Stimulated activated CD4-positive, alpha-beta T cell treated with anti-CD3 and anti-CD28 coated beads, Interleukin-4, amount 100 ng/mL, for 4 hours (primary cell): Measurements from ENCODE around the gene CD300LG.
"Not testable (repeated sequence)": the region's sequence is repeated elsewhere in the genome, so short reads cannot be mapped to it uniquely, and the experiment has no call there.

Experiments used
- DNase-seq, 2 experiments: peaks; one replicate each; pipeline ENCODE4 v3.0.0-alpha.2; 2020

Gene CD300LG

GRCh38 chr17:43826206-43826605, 20.8 kb upstream of the CD300LG start:
- no peak for DNase-seq

- no peak for DNase-seq
Measured at GRCh38 chr17:43827596-43827995, 19.4 kb upstream of the CD300LG start.

- DNase-seq: no peak
Measured at GRCh38 chr17:43829738-43830137, 17.2 kb upstream of the CD300LG start.

GRCh38 chr17:43830510-43831140, 16.4 kb upstream of the CD300LG start:
- DNase-seq: no peak

GRCh38 chr17:43831633-43832032, 15.3 kb upstream of the CD300LG start:
- no peak for DNase-seq

GRCh38 chr17:43832168-43832975, 14.6 kb upstream of the CD300LG start:
- DNase-seq: peak in 1 of 2 experiments; percentile 10

- DNase-seq: peak; percentile 52 to 58
Measured at GRCh38 chr17:43832976-43833829, 13.8 kb upstream of the CD300LG start, which contains the start of gene MPP3. Gene MPP3, minus strand, starts transcription at chr17:43833146. Its CDS starts 1,240 bp downstream, at chr17:43831906.

- DNase-seq: no peak
Measured at GRCh38 chr17:43834106-43834505, 12.9 kb upstream of the CD300LG start.

GRCh38 chr17:43839670-43840108, 7.3 kb upstream of the CD300LG start:
- no peak for DNase-seq

- no peak for DNase-seq
Measured at GRCh38 chr17:43840814-43841213, 6.2 kb upstream of the CD300LG start.

- no peak for DNase-seq
Measured at GRCh38 chr17:43841282-43841681, 5.7 kb upstream of the CD300LG start.

- DNase-seq: not testable (repeated sequence)
Measured at GRCh38 chr17:43842091-43842974, 4.6 kb upstream of the CD300LG start.

- DNase-seq: no peak
Measured at GRCh38 chr17:43842975-43843325, 4.0 kb upstream of the CD300LG start.

- no peak for DNase-seq
Measured at GRCh38 chr17:43844241-43844640, 2.7 kb upstream of the CD300LG start.

- DNase-seq: no peak
Measured at GRCh38 chr17:43845766-43846165, 1.2 kb upstream of the CD300LG start.

- peak; percentile 60 to 79 for DNase-seq
Measured at GRCh38 chr17:43846221-43846712, 709 bp upstream of the CD300LG start.

- DNase-seq: no peak
Measured at GRCh38 chr17:43848601-43849000, 1.6 kb downstream of the CD300LG start.

GRCh38 chr17:43849116-43849515, 2.1 kb downstream of the CD300LG start:
- no peak for DNase-seq

- DNase-seq: no peak
Measured at GRCh38 chr17:43852571-43852970, 5.6 kb downstream of the CD300LG start.

GRCh38 chr17:43853546-43853945, 6.6 kb downstream of the CD300LG start:
- no peak for DNase-seq

GRCh38 chr17:43854498-43854897, 7.5 kb downstream of the CD300LG start:
- DNase-seq: no peak

- no peak for DNase-seq
Measured at GRCh38 chr17:43855061-43855460, 8.1 kb downstream of the CD300LG start.
